Measurements from ENCODE around the gene SIX2. TPM values are rescaled to one million over a fixed set of nuclear protein-coding genes. Genes with fewer than 3 reads are reported as not detected.

The SIX2 gene
- total and polyA plus RNA-seq, 2 donors (not counting 3 experiments of a cell fraction or from before 2014, with no cell fraction given): 0.24 to 0.54 TPM

DNA sequence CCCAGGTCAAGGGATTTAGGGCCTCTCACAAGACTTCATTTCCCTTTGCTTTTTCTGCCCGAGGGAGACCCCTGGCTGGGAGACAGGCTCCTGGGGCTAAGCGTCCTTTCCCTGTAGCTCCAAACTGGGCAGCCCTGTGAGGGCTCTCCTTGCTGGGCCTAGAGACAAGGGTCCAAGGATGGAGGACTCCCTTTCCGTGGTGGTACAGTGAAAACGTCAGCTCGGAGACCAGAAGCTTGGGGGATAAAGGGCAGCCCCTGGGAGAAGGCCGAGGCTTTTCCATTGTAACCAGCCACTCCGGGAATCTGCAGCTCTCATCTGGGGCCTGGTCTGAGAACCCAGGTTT, 2.3 kb downstream of the SIX2 start:
- no peak overlapping the region for H3K4me3 ChIP-seq (replicated peaks in 1 of 3; ENCODE audit: insufficient read depth in 1 of 3, low read depth in 1 of 3, low read length in 3 of 3)
- BruUV-seq (replicated peaks): no TSS peak
- no peak overlapping the region for H3K27ac ChIP-seq (ENCODE audit: insufficient read depth, low read depth, low read length)
- no peaks in the 10 kb centered on the region for H3K9me1 ChIP-seq (replicated peaks; ENCODE audit: control insufficient read depth, extremely low read depth, insufficient read depth, low read length)
- H3K4me1 ChIP-seq (ENCODE audit: control insufficient read depth, extremely low read depth, insufficient read depth, low read length): peaks cover 17% of the 10 kb centered on the region
- no peak overlapping the region for H3K4me2 ChIP-seq (ENCODE audit: insufficient read depth, low read length)
- no peaks in the 10 kb centered on the region for H3K36me3 ChIP-seq (ENCODE audit: control insufficient read depth in 2 of 2, extremely low read depth in 1 of 2, insufficient read depth in 2 of 2, low read length in 2 of 2)
- dilution Hi-C loops (cut with MboI; ENCODE audit: extremely low pct_ligation_motif_present, low sequenced_read_pairs) (no loop called here), intact Hi-C loops (cut with micrococcal nuclease) (loop anchor here (5.0 kb wide), 1 partner anchor 345 kb away; no protein-coding TSS in a partner anchor)
- no peak overlapping the region for H2AFZ ChIP-seq (ENCODE audit: low read depth, low read length)
- H4K20me1 ChIP-seq (replicated peaks; ENCODE audit: control insufficient read depth, extremely low read depth, insufficient read depth, low read length): no peaks in the 10 kb centered on the region
- H3K79me2 ChIP-seq (ENCODE audit: control insufficient read depth, insufficient read depth, low read length): no peaks in the 10 kb centered on the region
- ChIA-PET POLR2A (no interaction called here), CTCF (interaction anchor here (1.0 to 1.5 kb wide), 2 partner anchors 25 to 488 kb away, joined by 4 read pairs; no protein-coding TSS in a partner anchor)
- FAIRE-seq (no peak), DNase-seq (ENCODE audit: low read depth, low spot score) (no peak)
- TF ChIP-seq, protein P1, sequence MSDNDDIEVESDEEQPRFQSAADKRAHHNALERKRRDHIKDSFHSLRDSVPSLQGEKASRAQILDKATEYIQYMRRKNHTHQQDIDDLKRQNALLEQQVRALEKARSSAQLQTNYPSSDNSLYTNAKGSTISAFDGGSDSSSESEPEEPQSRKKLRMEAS (IDR thresholded peaks at IDR 0.05; ENCODE audit: insufficient read depth, insufficient read length): no peak
- TF ChIP-seq JUN (IDR thresholded peaks at IDR 0.05; ENCODE audit: borderline replicate concordance, insufficient read depth, insufficient read length, low read depth) (no peak), POLR2A (IDR thresholded peaks at IDR 0.05; ENCODE audit: low read depth, low read length) (no peak), EZH2 (IDR thresholded peaks at IDR 0.05; ENCODE audit: borderline replicate concordance, low read depth, low read length, severe bottlenecking) (no peak), POLR2AphosphoS5 (IDR thresholded peaks at IDR 0.05; ENCODE audit: insufficient read depth, low read depth, low read length) (no peak), GATA2 (IDR thresholded peaks at IDR 0.05; ENCODE audit: insufficient read depth, insufficient read length, low read depth, low read length) (no peak), MYC (IDR thresholded peaks at IDR 0.05; ENCODE audit: low read depth, low read length) (no peak), FOS (IDR thresholded peaks at IDR 0.05; ENCODE audit: borderline replicate concordance, insufficient read depth, low read length) (no peak)
- TF ChIP-seq, protein P2, sequence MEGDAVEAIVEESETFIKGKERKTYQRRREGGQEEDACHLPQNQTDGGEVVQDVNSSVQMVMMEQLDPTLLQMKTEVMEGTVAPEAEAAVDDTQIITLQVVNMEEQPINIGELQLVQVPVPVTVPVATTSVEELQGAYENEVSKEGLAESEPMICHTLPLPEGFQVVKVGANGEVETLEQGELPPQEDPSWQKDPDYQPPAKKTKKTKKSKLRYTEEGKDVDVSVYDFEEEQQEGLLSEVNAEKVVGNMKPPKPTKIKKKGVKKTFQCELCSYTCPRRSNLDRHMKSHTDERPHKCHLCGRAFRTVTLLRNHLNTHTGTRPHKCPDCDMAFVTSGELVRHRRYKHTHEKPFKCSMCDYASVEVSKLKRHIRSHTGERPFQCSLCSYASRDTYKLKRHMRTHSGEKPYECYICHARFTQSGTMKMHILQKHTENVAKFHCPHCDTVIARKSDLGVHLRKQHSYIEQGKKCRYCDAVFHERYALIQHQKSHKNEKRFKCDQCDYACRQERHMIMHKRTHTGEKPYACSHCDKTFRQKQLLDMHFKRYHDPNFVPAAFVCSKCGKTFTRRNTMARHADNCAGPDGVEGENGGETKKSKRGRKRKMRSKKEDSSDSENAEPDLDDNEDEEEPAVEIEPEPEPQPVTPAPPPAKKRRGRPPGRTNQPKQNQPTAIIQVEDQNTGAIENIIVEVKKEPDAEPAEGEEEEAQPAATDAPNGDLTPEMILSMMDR (IDR thresholded peaks at IDR 0.05; ENCODE audit: extremely low read depth in 1 of 2, insufficient read depth in 1 of 2, low read depth in 1 of 2, low read length in 2 of 2): no peak
- no peak overlapping the region for H3K9ac ChIP-seq (replicated peaks; ENCODE audit: extremely low read depth, insufficient read depth, low read length)
- peaks cover 64 to 85% of the 10 kb centered on the region in 2 experiments for H3K27me3 ChIP-seq (ENCODE audit: control insufficient read depth in 2 of 2, insufficient read depth in 2 of 2, low read length in 2 of 2)
- no peaks in the 10 kb centered on the region for H3K9me3 ChIP-seq (replicated peaks; ENCODE audit: control insufficient read depth, insufficient read depth, low read length)

Data from endothelial cell of umbilical vein (primary cell).